ENCODE data around the gene ARHGAP10.

The ARHGAP10 gene

GRCh38 chr4:147916351-147916750 is 184.5 kb downstream of the ARHGAP10 start:
- no peak for FAIRE-seq

DNA sequence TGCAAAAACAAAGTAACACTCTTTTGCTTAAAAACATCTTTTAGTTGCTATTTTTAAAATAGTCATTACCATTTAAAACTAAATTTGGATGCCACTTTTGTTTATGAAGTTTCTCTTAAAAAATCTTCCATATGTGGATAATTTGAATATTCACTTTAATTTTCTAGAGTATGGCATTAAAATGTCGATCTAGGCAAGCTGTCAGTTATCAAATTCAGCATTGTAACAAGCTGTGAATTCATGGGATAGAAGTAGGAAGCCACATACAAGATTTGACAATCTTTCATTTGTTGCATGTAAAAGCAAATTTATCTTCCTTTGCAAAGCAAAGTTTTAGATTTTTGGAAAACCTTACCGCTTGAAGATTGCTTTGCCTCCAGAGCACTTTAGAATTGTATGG is 191.5 kb downstream of the ARHGAP10 start:
- FAIRE-seq: no peak

- no peak for FAIRE-seq
These were observed 192.0 kb downstream of the ARHGAP10 start for GRCh38 chr4:147923854-147924253.

DNA sequence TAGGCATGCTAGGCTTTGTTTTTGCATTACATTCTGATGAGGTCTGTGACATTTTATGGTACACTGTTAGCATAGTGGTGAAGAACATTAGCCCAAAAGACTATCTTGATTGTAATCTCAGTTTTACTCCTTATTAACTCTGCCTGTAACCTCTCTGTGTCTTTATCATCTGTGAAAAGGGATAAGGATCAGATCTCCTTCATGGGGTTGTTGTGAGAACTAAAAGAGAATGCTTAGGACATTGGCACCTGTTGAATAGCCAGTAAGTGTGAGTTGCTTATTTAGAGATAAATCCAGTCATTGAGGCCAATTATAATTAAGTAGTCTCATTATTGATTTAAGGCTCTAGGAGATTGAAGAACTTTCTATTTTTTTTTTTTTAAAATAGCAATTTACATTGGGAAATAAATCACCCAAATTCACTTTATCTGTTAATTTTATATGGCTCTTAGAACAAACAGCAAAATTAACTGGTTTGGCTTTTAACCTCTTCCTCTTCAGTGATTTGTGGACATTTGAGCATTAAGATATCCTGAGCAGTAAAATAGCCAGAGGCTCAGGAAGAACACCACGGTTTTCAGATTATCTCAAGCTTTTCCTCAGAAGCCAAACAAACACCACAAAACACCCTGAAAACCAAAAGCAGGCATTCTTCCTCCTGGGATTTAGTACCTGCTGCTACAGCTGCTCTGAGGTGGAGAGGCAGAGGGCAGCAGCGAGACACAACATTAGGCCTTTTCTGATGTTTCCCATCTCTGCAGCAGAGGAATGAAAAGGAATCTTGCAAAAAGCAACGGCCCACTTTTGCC is 192.9 kb downstream of the ARHGAP10 start:
- no peak for FAIRE-seq

DNA sequence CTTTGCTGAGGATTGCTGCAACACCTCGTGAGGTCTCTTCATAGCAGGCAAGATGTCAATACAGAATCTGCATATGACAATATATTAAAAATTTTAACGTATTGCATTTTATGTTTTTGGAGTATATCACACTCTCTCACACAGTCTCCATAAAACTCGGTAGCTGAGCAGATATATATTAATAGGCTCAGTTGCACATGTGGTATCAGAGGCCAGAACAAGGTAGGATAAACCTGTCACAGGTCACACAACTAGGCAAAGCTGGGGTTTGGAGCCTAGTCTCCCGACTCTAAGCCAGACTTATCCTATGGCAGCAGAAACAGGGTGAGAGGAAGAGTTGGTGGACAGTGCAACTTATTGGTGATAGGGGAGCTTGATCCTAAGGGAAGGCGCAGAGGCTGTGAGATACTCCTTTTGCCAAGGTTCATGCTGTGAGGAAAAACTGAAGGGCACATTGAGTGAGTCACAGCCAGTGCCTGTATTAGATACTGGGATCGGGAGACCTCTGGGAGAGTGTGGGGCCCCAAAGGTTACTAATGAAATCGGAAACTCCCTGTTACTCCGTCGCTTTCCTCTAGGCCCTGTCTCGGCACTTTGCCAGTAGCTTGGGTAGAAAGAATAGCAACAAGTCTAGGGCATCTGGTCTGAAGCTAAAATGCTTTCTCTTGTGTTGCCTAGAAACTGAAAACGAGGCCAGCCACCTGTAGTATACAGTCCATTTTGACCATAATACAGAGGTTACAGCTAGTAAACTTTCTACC is 195.7 kb downstream of the ARHGAP10 start:
- FAIRE-seq: no peak

- FAIRE-seq: no peak
These were observed 196.5 kb downstream of the ARHGAP10 start for GRCh38 chr4:147928400-147928799.

DNA sequence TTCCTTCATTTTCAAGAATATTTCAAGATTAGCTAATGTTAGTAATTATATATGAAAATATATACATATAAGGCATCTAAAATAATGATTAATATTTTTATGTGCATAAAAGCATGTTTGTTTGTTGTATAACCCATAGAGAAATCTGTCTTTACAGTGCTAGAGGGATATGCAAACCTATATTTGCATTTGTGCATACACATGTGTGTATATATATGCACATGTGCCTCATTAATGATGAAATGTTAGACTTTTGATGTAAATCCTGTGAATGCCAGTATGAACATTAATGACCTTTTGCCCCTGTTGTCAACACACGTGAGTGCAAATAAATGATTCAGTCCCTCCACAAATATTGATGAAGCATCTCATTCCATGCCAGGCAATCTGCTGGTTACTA is 197.9 kb downstream of the ARHGAP10 start:
- no peak for FAIRE-seq

DNA sequence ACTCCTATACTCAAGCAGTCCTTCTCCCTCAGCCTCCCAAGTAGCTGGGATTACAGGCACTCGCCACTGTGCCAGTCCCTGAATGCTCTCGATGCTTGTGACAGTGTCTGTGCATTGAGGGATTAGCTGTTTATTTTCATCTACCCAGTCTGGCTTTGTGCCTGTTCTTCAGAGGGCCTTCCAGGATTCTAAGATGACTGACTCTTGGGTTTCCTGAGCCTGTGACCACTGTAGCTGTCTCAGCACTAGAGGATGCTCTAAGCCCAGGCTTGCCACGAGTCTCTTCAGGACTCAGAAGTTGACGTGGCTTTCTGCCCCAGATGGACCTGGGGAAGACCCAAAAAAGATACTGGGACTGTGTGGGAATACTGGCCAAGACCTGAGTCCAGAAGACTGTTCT is 201.4 kb downstream of the ARHGAP10 start:
- FAIRE-seq: no peak

DNA sequence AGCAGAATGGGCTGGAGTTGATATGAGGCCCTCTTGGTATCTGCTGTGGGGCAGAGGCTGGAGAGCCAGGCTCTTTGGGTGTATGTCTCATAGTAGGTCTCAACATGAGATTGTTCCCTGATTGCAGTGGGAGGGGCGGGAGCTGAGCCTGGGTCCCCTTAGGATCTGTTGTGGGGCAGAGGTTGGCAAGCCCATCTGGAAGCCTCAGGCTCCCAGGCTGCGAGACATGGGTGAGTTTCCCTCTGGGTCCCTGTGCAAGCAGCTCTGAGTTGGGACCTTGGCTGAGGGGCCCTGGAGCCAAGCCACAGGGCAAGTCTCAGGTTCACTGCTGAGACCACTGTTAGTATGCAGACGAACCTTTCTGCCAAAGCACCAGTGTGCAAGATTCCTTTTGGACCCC is 201.9 kb downstream of the ARHGAP10 start:
- FAIRE-seq: no peak

DNA sequence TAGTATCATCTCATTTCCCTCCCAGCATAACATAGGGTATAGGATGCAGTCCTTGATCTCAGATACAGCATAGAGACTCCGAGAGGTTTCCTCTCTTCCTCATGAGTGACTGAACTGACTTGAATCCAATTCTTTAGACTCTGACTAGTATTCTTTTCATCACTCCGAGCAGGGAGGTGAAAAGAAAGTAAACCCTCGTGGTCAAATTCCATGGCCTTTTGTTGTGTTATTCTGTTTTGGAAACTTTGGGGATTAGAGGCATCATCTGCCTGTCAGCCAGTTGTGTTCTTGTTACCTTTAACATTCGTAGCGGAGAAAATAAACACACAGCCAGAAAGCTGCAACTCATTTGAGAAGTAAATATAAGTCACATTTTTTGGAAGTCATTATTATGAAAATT is 206.6 kb downstream of the ARHGAP10 start:
- no peak for FAIRE-seq

DNA sequence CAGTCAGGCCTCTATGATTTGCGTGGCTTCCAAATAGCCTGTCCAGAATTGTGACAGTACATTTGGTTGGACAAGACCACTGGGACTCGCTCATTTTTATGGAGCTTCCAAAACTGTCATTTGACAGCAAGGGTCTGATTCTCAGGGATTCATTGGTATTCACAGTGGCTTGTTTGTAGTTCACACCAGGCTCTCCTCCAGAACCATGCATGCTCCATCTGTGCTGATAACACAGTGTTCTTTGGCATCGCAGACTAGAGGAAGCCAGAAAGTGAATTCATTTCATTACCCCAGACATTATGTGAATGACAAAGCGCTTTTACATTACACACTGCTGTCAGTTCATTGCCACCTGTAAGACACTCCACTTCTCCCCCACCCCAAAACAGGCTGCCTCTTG is 208.3 kb downstream of the ARHGAP10 start:
- FAIRE-seq: no peak

DNA sequence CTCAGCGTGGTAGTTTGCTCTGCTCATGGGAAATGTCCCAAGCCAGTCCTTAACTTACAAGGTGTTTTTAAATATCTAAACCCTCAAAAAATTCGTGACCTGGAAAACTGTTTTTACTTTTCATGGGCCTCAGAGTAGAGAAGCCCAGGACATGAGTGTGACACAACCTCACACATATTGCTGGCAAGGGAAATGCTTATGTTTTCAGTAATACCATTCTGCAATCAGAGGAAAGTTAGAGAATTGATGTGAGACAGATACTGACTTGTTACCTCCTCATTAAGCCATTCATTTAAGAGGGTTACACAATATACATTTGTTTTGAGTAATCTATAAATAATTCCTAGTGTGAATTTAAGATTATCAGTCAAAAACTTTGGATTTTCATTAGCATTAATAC is 209.5 kb downstream of the ARHGAP10 start:
- no peak for FAIRE-seq

GRCh38 chr4:147942729-147943128 is 210.8 kb downstream of the ARHGAP10 start:
- no peak for FAIRE-seq

DNA sequence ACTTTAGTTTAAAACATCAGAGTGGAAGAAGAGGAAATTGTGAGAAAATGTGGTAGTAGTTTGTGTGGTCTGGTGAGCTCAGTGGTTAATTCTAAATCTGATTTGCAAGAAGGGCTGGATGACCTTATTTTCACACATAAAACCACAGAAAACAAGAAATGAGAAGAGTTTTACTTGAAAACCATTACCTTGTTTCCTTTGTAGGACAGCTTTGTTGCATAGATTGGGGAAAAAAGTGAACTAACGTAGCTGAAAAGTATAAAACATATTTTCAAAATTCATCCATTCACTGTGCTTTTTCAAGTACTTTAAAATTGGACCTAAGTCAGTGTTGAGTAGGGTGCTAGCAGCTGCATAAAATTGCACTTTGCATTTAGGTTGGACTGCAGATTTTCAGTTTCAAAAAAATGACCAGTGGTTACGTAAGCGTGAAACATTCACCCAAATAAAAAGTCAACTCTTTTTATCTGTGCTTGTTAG is 211.3 kb downstream of the ARHGAP10 start:
- FAIRE-seq: no peak

DNA sequence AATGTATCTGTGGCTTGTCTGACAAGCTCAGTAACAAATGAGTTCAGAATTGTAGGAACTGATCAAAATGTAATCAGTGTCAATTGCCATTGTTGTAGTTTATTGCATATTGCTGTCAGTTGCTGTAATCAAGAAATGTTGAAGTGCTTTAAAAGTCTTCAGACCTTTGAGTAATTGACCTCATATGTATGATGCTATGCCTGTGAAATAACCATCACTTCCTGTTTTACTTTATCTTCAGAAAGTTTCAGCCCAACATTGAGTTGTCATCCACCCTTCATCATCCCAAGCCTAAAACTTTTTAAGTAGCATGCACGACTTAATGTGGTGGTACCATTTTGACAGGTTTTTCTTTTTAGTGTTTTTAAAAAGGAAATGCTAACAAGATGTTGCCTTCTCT is 212.4 kb downstream of the ARHGAP10 start:
- no peak for FAIRE-seq

DNA sequence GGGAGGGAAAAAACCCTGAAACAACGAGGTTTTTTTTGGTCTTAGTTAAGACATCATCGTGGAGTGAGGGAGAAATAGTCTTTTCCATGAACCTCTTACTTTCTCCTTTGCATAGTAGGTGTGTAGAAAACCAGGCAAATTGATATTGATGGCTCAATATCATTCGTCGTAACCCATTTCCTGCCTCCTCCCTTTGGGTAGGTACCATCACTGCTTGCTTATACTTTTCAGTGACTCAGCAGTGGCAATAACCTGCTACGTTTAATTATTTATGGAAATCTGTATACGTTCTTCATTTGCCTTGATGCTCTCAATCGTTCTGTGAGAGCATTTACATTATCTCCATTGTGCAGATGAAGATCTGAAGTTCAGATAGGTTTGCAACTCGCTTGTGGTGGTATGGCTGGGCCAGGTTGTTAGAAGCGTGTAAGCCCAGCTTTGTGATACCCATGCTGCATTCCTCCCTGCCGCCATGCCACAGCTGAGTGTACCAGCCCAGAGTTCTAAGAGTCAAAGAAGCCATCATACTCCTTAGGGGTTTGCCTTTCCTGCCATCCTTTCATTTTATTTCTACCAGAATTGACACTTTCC is 212.9 kb downstream of the ARHGAP10 start:
- FAIRE-seq: no peak

- no peak for FAIRE-seq
These were observed 216.4 kb downstream of the ARHGAP10 start for GRCh38 chr4:147948336-147948735.

GRCh38 chr4:147950261-147950660 is 218.4 kb downstream of the ARHGAP10 start:
- FAIRE-seq: no peak

DNA sequence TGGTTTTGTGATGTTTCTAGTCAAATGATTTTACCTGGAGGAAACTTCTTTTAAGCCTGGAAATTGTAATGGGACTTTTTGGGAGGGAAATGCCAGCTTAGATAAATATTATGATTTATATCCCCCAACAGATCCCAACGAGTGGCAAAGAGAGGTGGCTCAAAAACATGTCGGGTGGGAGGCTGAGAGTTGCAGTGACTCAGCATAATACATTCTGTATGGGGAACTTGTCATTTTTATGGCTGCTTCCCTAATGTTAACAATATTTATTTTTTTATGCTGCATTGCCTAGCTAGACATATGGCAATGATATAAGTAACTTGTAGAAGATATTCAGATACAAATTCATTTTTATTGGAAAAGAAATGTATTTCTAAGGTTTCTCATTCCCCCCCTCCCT is 219.0 kb downstream of the ARHGAP10 start:
- no peak for FAIRE-seq

- no peak for FAIRE-seq
These were observed 223.0 kb downstream of the ARHGAP10 start for GRCh38 chr4:147954850-147955249.

- no peak for FAIRE-seq
These were observed 224.1 kb downstream of the ARHGAP10 start for GRCh38 chr4:147955827-147956558.

DNA sequence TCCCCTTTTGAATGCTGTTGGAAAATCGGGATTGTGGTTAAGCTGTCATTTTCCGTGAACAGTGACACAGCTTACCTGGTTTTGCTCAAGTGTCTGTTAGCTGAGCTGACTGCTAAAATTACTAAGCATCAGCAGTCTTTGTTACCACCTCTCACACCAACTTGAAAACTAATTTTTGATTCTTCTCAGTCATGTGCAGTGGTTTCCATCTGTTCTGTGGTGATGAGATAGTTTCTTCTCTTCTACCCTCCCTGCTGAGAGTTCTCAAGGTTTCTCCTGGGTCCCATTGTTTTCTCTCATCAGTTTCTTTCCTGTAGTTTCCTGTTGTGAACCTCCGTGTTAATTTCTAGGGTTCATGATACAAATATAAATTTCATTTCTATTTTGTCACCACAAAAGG is 225.6 kb downstream of the ARHGAP10 start:
- FAIRE-seq: no peak

GRCh38 chr4:147958057-147958456 is 226.2 kb downstream of the ARHGAP10 start:
- no peak for FAIRE-seq

Data from A204.1 (cell line).